ENCODE results near the gene LRIG2.

DNA sequence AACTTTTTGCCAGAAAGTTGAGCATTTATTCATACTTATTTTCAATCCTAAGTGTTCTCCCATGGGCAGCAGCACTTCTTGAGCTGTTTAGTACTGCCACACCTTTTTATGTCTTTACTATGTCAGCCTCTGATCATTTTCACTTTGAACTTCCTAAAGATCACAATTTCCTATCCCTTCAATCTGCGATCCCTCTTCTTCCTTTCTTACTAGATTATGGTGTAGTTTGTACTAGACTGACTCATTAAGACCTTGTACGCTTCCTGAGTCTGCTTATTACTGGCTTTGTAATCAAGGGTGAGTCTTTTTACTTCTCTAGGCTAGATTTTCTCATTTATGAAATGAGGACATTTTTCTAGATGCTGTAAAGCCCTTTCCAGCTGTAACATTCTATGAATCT is 55.1 kb downstream of the LRIG2 start:
- TF ChIP-seq, protein P1, sequence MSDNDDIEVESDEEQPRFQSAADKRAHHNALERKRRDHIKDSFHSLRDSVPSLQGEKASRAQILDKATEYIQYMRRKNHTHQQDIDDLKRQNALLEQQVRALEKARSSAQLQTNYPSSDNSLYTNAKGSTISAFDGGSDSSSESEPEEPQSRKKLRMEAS (IDR thresholded peaks at IDR 0.05; ENCODE audit: low read depth): no peak
- TF ChIP-seq, protein P2, sequence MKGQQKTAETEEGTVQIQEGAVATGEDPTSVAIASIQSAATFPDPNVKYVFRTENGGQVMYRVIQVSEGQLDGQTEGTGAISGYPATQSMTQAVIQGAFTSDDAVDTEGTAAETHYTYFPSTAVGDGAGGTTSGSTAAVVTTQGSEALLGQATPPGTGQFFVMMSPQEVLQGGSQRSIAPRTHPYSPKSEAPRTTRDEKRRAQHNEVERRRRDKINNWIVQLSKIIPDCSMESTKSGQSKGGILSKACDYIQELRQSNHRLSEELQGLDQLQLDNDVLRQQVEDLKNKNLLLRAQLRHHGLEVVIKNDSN (IDR thresholded peaks at IDR 0.05; ENCODE audit: borderline replicate concordance, low read depth): no peak
- TF ChIP-seq, protein P3, sequence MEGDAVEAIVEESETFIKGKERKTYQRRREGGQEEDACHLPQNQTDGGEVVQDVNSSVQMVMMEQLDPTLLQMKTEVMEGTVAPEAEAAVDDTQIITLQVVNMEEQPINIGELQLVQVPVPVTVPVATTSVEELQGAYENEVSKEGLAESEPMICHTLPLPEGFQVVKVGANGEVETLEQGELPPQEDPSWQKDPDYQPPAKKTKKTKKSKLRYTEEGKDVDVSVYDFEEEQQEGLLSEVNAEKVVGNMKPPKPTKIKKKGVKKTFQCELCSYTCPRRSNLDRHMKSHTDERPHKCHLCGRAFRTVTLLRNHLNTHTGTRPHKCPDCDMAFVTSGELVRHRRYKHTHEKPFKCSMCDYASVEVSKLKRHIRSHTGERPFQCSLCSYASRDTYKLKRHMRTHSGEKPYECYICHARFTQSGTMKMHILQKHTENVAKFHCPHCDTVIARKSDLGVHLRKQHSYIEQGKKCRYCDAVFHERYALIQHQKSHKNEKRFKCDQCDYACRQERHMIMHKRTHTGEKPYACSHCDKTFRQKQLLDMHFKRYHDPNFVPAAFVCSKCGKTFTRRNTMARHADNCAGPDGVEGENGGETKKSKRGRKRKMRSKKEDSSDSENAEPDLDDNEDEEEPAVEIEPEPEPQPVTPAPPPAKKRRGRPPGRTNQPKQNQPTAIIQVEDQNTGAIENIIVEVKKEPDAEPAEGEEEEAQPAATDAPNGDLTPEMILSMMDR (IDR thresholded peaks at IDR 0.05): no peak
- TF ChIP-seq, protein P4, sequence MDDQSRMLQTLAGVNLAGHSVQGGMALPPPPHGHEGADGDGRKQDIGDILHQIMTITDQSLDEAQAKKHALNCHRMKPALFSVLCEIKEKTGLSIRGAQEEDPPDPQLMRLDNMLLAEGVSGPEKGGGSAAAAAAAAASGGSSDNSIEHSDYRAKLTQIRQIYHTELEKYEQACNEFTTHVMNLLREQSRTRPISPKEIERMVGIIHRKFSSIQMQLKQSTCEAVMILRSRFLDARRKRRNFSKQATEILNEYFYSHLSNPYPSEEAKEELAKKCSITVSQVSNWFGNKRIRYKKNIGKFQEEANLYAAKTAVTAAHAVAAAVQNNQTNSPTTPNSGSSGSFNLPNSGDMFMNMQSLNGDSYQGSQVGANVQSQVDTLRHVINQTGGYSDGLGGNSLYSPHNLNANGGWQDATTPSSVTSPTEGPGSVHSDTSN (IDR thresholded peaks at IDR 0.05): no peak
- TF ChIP-seq MXI1 (IDR thresholded peaks at IDR 0.05; ENCODE audit: low read depth, low read length) (no peak), RAD21 (IDR thresholded peaks at IDR 0.05; ENCODE audit: low read length) (no peak), GATA2 (CRISPR knock-in tag; IDR thresholded peaks at IDR 0.05) (no peak), TAF1 (IDR thresholded peaks at IDR 0.05; ENCODE audit: borderline replicate concordance, low read depth, low read length) (no peak), CHD2 (IDR thresholded peaks at IDR 0.05; ENCODE audit: low read length, partially characterized antibody) (no peak), SMC3 (IDR thresholded peaks at IDR 0.05; ENCODE audit: low read depth, low read length) (no peak), FOXJ3 (CRISPR knock-in tag; IDR thresholded peaks at IDR 0.05) (no peak), EP300 (IDR thresholded peaks at IDR 0.05; ENCODE audit: borderline replicate concordance in 1 of 2, low read depth in 1 of 2, low read length in 1 of 2) (no peak), NRF1 (IDR thresholded peaks at IDR 0.05; ENCODE audit: low read depth, low read length) (no peak)
- TF ChIP-seq, protein P5, sequence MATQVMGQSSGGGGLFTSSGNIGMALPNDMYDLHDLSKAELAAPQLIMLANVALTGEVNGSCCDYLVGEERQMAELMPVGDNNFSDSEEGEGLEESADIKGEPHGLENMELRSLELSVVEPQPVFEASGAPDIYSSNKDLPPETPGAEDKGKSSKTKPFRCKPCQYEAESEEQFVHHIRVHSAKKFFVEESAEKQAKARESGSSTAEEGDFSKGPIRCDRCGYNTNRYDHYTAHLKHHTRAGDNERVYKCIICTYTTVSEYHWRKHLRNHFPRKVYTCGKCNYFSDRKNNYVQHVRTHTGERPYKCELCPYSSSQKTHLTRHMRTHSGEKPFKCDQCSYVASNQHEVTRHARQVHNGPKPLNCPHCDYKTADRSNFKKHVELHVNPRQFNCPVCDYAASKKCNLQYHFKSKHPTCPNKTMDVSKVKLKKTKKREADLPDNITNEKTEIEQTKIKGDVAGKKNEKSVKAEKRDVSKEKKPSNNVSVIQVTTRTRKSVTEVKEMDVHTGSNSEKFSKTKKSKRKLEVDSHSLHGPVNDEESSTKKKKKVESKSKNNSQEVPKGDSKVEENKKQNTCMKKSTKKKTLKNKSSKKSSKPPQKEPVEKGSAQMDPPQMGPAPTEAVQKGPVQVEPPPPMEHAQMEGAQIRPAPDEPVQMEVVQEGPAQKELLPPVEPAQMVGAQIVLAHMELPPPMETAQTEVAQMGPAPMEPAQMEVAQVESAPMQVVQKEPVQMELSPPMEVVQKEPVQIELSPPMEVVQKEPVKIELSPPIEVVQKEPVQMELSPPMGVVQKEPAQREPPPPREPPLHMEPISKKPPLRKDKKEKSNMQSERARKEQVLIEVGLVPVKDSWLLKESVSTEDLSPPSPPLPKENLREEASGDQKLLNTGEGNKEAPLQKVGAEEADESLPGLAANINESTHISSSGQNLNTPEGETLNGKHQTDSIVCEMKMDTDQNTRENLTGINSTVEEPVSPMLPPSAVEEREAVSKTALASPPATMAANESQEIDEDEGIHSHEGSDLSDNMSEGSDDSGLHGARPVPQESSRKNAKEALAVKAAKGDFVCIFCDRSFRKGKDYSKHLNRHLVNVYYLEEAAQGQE (IDR thresholded peaks at IDR 0.05; ENCODE audit: low read depth, low read length): no peak

Data from SK-N-SH (cell line).